SK-N-SH treated with all-trans-retinoic acid at 6 μM for 48 hours (cell line): Measurements from ENCODE around the gene FAHD2A.
"Not testable (repeated sequence)": the region's sequence is repeated elsewhere in the genome, so short reads cannot be mapped to it uniquely, and the experiment has no call there.

Source experiments
- ARNTL ChIP-seq: fragments of 450-650 bp; formaldehyde crosslinking; IDR thresholded peaks from 2 replicates; pipeline ENCODE4 v1.5.0; 2020; ENCODE audit warnings: low read depth, mild to moderate bottlenecking, moderate library complexity, borderline replicate concordance
- RARB ChIP-seq: fragments of 250-450 bp; sonication (Bioruptor Pico); IDR thresholded peaks from 2 replicates; pipeline ENCODE4 v1.8.0; 2021; ENCODE audit warnings: mild to moderate bottlenecking, moderate library complexity
- TCF4 ChIP-seq: fragments of 250-450 bp; sonication (Bioruptor Pico); IDR thresholded peaks from 2 replicates; pipeline ENCODE4 v1.8.0; 2021; ENCODE audit warnings: mild to moderate bottlenecking, moderate library complexity, borderline replicate concordance
- ZFP3 ChIP-seq: fragments of 250-450 bp; sonication (Bioruptor Pico); IDR thresholded peaks from 2 replicates; pipeline ENCODE4 v1.5.0; 2020; ENCODE audit warnings: mild to moderate bottlenecking, moderate library complexity
- ZNF8 ChIP-seq: fragments of 450-650 bp; formaldehyde crosslinking; IDR thresholded peaks from 2 replicates; pipeline ENCODE4 v1.5.0; 2020; ENCODE audit warnings: mild to moderate bottlenecking, moderate library complexity

GRCh38 chr2:95427196-95427867, 24.8 kb downstream of the FAHD2A start:
- TF ChIP-seq ARNTL (CRISPR knock-in tag); ZNF8 (CRISPR knock-in tag); ZFP3 (CRISPR knock-in tag); RARB; TCF4: not testable (repeated sequence)
